HEK293 (cell line): Measurements from ENCODE around the gene IL17C.
A peak's percentile ranks its signal among the peaks of the same experiment; 100 is the strongest.
"Not testable (repeated sequence)": the region's sequence is repeated elsewhere in the genome, so short reads cannot be mapped to it uniquely, and the experiment has no call there.

Experiments
- CTCF ChIA-PET: fragments of 350-600 bp; formaldehyde crosslinking; extraction: SDS; loops from one replicate; lab custom pipeline; 2021; ENCODE audit warnings: antibody characterized with exemption; lab: Yijun Ruan, JAX
- POLR2A ChIA-PET: fragments of 300-600 bp; formaldehyde crosslinking; extraction: SDS; loops from one replicate; lab custom pipeline; 2020; ENCODE audit warnings: antibody characterized with exemption, inconsistent platforms; lab: Yijun Ruan, JAX
- H3K27ac ChIP-seq: fragments of 200-500 bp; sonication (Bioruptor generic); 2 replicates; pipeline ENCODE4 v1.5.1; 2014; ENCODE audit warnings: low read depth, low read length, control low read depth, inconsistent platforms; ENCODE audit errors: extremely low read depth
- H3K36me3 ChIP-seq, 2 experiments: fragments of 200-500 bp in 1 of 2; sonication (Bioruptor generic) in 1 of 2; 1 replicate in 1 of 2; 2 replicates in 1 of 2; pipeline ENCODE4 v1.5.1; 2014 to 2017; ENCODE audit warnings: inconsistent platforms in 2 of 2, low read length in 2 of 2; ENCODE audit not compliant: control insufficient read depth in 2 of 2, insufficient read depth in 1 of 2
- H3K4me1 ChIP-seq: fragments of 200-500 bp; sonication (Bioruptor generic); 2 replicates; pipeline ENCODE4 v1.5.1; 2014; ENCODE audit warnings: mild to moderate bottlenecking, low read length, inconsistent platforms; ENCODE audit not compliant: control insufficient read depth, insufficient read depth
- H3K4me3 ChIP-seq: 2 replicates; pipeline ENCODE4 v1.5.1; 2011; ENCODE audit warnings: low read depth, mild to moderate bottlenecking, control low read depth, low read length, moderate library complexity
- H3K9me3 ChIP-seq: fragments of 200-500 bp; sonication (Bioruptor generic); 2 replicates; pipeline ENCODE4 v1.5.1; 2014; ENCODE audit warnings: low read depth, low read length, inconsistent platforms; ENCODE audit not compliant: control insufficient read depth, insufficient read depth
- ZBTB11 ChIP-seq: fragments of 450-650 bp; formaldehyde crosslinking; conservative IDR thresholded peaks from 2 replicates; pipeline ENCODE4 v1.5.1; 2016; ENCODE audit warnings: low read depth, missing biosample characterization, missing genetic modification characterization
- ZBTB21 ChIP-seq: fragments of 450-650 bp; formaldehyde crosslinking; IDR thresholded peaks from 2 replicates; pipeline ENCODE4 v1.5.1; 2017; ENCODE audit warnings: missing biosample characterization, missing genetic modification characterization
- ZBTB8A ChIP-seq: fragments of 450-650 bp; formaldehyde crosslinking; IDR thresholded peaks from 2 replicates; pipeline ENCODE4 v1.5.1; 2016; ENCODE audit warnings: missing biosample characterization, missing genetic modification characterization
- ZNF140 ChIP-seq: fragments of 450-650 bp; formaldehyde crosslinking; IDR thresholded peaks from 2 replicates; pipeline ENCODE4 v1.5.1; 2016; ENCODE audit warnings: missing biosample characterization, missing genetic modification characterization
- ZNF19 ChIP-seq: fragments of 450-650 bp; formaldehyde crosslinking; IDR thresholded peaks from 2 replicates; pipeline ENCODE4; 2016; ENCODE audit warnings: missing biosample characterization, missing genetic modification characterization, low read depth
- ZNF266 ChIP-seq: fragments of 450-650 bp; formaldehyde crosslinking; IDR thresholded peaks from 2 replicates; pipeline ENCODE4 v1.5.1; 2016; ENCODE audit warnings: missing biosample characterization, missing genetic modification characterization, low read depth
- ZNF394 ChIP-seq: fragments of 450-650 bp; formaldehyde crosslinking; IDR thresholded peaks from 2 replicates; pipeline ENCODE4 v1.5.1; 2016; ENCODE audit warnings: missing biosample characterization, missing genetic modification characterization, mild to moderate bottlenecking, moderate library complexity, borderline replicate concordance
- ZNF426 ChIP-seq: fragments of 450-650 bp; formaldehyde crosslinking; IDR thresholded peaks from 2 replicates; pipeline ENCODE4 v1.5.1; 2017; ENCODE audit warnings: missing biosample characterization, missing genetic modification characterization, mild to moderate bottlenecking, inconsistent platforms, moderate library complexity
- ZNF555 ChIP-seq: fragments of 450-650 bp; formaldehyde crosslinking; conservative IDR thresholded peaks from 2 replicates; pipeline ENCODE4 v1.5.1; 2017; ENCODE audit warnings: missing biosample characterization, mild to moderate bottlenecking, missing genetic modification characterization, inconsistent platforms
- ZNF558 ChIP-seq: fragments of 450-650 bp; formaldehyde crosslinking; IDR thresholded peaks from 2 replicates; pipeline ENCODE4 v1.5.1; 2016; ENCODE audit warnings: missing biosample characterization, missing genetic modification characterization
- ZNF560 ChIP-seq: fragments of 450-650 bp; formaldehyde crosslinking; IDR thresholded peaks from 2 replicates; pipeline ENCODE4 v1.5.1; 2017; ENCODE audit warnings: missing biosample characterization, missing genetic modification characterization, borderline replicate concordance
- ZNF623 ChIP-seq: fragments of 450-650 bp; formaldehyde crosslinking; IDR thresholded peaks from 2 replicates; pipeline ENCODE4 v1.5.1; 2016; ENCODE audit warnings: missing biosample characterization, missing genetic modification characterization
- ZNF629 ChIP-seq: fragments of 450-650 bp; formaldehyde crosslinking; IDR thresholded peaks from 2 replicates; pipeline ENCODE4 v1.5.1; 2017; ENCODE audit warnings: missing biosample characterization, missing genetic modification characterization
- ZNF654 ChIP-seq: fragments of 450-650 bp; formaldehyde crosslinking; IDR thresholded peaks from 2 replicates; pipeline ENCODE4 v1.5.1; 2016; ENCODE audit warnings: low read depth, missing biosample characterization, missing genetic modification characterization
- ZNF664 ChIP-seq: fragments of 450-650 bp; formaldehyde crosslinking; IDR thresholded peaks from 2 replicates; pipeline ENCODE4 v1.5.1; 2016; ENCODE audit warnings: missing biosample characterization, missing genetic modification characterization
- ZNF768 ChIP-seq: fragments of 450-650 bp; formaldehyde crosslinking; IDR thresholded peaks from 2 replicates; pipeline ENCODE4 v1.5.1; 2018; ENCODE audit warnings: missing biosample characterization, mild to moderate bottlenecking, missing genetic modification characterization
- ZXDB ChIP-seq: fragments of 450-650 bp; formaldehyde crosslinking; IDR thresholded peaks from 2 replicates; pipeline ENCODE4 v1.5.1; 2016; ENCODE audit warnings: missing biosample characterization, missing genetic modification characterization
- TF ChIP-seq, protein P1 (sequence below): fragments of 450-650 bp; formaldehyde crosslinking; conservative IDR thresholded peaks from 2 replicates; pipeline ENCODE4 v1.5.1; 2016; ENCODE audit warnings: low read depth, missing biosample characterization, missing genetic modification characterization
- TF ChIP-seq, protein P2 (sequence below): fragments of 450-650 bp; formaldehyde crosslinking; IDR thresholded peaks from 2 replicates; pipeline ENCODE4 v1.5.1; 2016; ENCODE audit warnings: missing biosample characterization, missing genetic modification characterization

The IL17C gene

GRCh38 chr16:88669493-88669892, 31.1 kb downstream of the IL17C start:
- H3K27ac ChIP-seq, H3K4me1 ChIP-seq, POLR2A ChIA-PET, H3K4me3 ChIP-seq, H3K9me3 ChIP-seq, H3K36me3 ChIP-seq: not testable (repeated sequence)
- CTCF ChIA-PET: interaction anchor here (1.4 kb wide), 1 partner anchor 18 kb away, joined by 9 read pairs; no protein-coding TSS in a partner anchor
- TF ChIP-seq ZNF266 (peak; percentile 56; the same call in 1 of the 2 replicates), ZNF426 (tag by site-specific recombination) (peak; percentile 83), ZNF654 (tag by site-specific recombination) (peak; percentile 23; the same call in 1 of the 2 replicates), ZNF623 (tag by site-specific recombination) (peak; percentile 71), ZNF560 (peak; percentile 64; the same call in 1 of the 2 replicates), ZXDB (tag by site-specific recombination) (peak; percentile 65), ZNF19 (tag by site-specific recombination) (0 out of 2 replicates have a peak, but pooled peaks have one; percentile 35), ZNF140 (tag by site-specific recombination) (peak; percentile 69; the same call in 1 of the 2 replicates), ZNF555 (peak; percentile 79), ZBTB11 (tag by site-specific recombination) (peak; percentile 83), ZNF394 (tag by site-specific recombination) (peak; percentile 91), ZNF664 (tag by site-specific recombination) (peak; percentile 68), ZNF629 (tag by site-specific recombination) (0 out of 2 replicates have a peak, but pooled peaks have one; percentile 19), ZNF558 (0 out of 2 replicates have a peak, but pooled peaks have one; percentile 50), ZNF768 (0 out of 2 replicates have a peak, but pooled peaks have one; percentile 18), ZBTB21 (tag by site-specific recombination) (0 out of 2 replicates have a peak, but pooled peaks have one; percentile 41), ZBTB8A (peak; percentile 58; the same call in 1 of the 2 replicates)
- TF ChIP-seq, protein P1, sequence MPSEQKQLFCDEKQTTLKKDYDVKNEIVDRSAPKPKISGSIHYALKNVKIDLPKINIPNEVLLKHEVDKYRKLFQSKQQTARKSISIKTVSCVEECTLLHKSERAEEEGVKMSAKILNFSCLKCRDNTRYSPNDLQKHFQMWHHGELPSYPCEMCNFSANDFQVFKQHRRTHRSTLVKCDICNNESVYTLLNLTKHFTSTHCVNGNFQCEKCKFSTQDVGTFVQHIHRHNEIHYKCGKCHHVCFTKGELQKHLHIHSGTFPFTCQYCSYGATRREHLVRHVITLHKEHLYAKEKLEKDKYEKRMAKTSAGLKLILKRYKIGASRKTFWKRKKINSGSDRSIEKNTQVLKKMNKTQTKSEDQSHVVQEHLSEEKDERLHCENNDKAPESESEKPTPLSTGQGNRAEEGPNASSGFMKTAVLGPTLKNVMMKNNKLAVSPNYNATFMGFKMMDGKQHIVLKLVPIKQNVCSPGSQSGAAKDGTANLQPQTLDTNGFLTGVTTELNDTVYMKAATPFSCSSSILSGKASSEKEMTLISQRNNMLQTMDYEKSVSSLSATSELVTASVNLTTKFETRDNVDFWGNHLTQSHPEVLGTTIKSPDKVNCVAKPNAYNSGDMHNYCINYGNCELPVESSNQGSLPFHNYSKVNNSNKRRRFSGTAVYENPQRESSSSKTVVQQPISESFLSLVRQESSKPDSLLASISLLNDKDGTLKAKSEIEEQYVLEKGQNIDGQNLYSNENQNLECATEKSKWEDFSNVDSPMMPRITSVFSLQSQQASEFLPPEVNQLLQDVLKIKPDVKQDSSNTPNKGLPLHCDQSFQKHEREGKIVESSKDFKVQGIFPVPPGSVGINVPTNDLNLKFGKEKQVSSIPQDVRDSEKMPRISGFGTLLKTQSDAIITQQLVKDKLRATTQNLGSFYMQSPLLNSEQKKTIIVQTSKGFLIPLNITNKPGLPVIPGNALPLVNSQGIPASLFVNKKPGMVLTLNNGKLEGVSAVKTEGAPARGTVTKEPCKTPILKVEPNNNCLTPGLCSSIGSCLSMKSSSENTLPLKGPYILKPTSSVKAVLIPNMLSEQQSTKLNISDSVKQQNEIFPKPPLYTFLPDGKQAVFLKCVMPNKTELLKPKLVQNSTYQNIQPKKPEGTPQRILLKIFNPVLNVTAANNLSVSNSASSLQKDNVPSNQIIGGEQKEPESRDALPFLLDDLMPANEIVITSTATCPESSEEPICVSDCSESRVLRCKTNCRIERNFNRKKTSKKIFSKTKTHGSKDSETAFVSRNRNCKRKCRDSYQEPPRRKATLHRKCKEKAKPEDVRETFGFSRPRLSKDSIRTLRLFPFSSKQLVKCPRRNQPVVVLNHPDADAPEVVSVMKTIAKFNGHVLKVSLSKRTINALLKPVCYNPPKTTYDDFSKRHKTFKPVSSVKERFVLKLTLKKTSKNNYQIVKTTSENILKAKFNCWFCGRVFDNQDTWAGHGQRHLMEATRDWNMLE (tag by site-specific recombination): peak; percentile 79
- TF ChIP-seq, protein P2, sequence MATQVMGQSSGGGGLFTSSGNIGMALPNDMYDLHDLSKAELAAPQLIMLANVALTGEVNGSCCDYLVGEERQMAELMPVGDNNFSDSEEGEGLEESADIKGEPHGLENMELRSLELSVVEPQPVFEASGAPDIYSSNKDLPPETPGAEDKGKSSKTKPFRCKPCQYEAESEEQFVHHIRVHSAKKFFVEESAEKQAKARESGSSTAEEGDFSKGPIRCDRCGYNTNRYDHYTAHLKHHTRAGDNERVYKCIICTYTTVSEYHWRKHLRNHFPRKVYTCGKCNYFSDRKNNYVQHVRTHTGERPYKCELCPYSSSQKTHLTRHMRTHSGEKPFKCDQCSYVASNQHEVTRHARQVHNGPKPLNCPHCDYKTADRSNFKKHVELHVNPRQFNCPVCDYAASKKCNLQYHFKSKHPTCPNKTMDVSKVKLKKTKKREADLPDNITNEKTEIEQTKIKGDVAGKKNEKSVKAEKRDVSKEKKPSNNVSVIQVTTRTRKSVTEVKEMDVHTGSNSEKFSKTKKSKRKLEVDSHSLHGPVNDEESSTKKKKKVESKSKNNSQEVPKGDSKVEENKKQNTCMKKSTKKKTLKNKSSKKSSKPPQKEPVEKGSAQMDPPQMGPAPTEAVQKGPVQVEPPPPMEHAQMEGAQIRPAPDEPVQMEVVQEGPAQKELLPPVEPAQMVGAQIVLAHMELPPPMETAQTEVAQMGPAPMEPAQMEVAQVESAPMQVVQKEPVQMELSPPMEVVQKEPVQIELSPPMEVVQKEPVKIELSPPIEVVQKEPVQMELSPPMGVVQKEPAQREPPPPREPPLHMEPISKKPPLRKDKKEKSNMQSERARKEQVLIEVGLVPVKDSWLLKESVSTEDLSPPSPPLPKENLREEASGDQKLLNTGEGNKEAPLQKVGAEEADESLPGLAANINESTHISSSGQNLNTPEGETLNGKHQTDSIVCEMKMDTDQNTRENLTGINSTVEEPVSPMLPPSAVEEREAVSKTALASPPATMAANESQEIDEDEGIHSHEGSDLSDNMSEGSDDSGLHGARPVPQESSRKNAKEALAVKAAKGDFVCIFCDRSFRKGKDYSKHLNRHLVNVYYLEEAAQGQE: peak; percentile 43; the same call in 1 of the 2 replicates
